Measurements from ENCODE around the gene ADGRB2. TPM values are rescaled to one million over a fixed set of nuclear protein-coding genes. Genes with fewer than 3 reads are reported as not detected.
A peak's percentile ranks its signal among the peaks of the same experiment; 100 is the strongest.

The ADGRB2 gene
- total and polyA plus RNA-seq, 12 donors, result 0.91 to 17.9 (median 8.6) TPM

GRCh38 chr1:31734582-31735107 is 29.5 kb downstream of the ADGRB2 start:
- no peak for ATAC-seq
- Histone ChIP-seq H3K27me3 (no peaks in the 10 kb centered on the region), H3K4me1 (no peaks in the 10 kb centered on the region), H3K27ac (no peak overlapping the region), H3K36me3 (no peaks in the 10 kb centered on the region), H3K9me3 (no peaks in the 10 kb centered on the region), H3K4me3 (no peak overlapping the region)
- DNase-seq, result no peak
- WGBS, 2 donors, result 87 to 89% methylated on average over 7 of the region's 7 CpGs
- TF ChIP-seq CTCF (IDR thresholded peaks at IDR 0.05), result no peak
- intact Hi-C loops (cut with DNase I), result no loop called here

- ATAC-seq, result peak in 1 of 8 donors; percentile 17
- no peak for TF ChIP-seq CTCF (IDR thresholded peaks at IDR 0.05)
- no peaks in the 10 kb centered on the region for H3K9me3 ChIP-seq
- WGBS, 2 donors, result 77 to 82% methylated on average over 19 of the region's 19 CpGs
- H3K36me3 ChIP-seq, result no peaks in the 10 kb centered on the region
- H3K4me1 ChIP-seq, result no peaks in the 10 kb centered on the region
- H3K27ac ChIP-seq, result no peak overlapping the region
- intact Hi-C loops (cut with DNase I), result no loop called here
- no peaks in the 10 kb centered on the region for H3K27me3 ChIP-seq
- no peak overlapping the region for H3K4me3 ChIP-seq
- no peak for DNase-seq
Measured at GRCh38 chr1:31733389-31734219, 30.5 kb downstream of the ADGRB2 start.

GRCh38 chr1:31732751-31733289 is 31.3 kb downstream of the ADGRB2 start:
- H3K9me3 ChIP-seq, result no peaks in the 10 kb centered on the region
- H3K4me3 ChIP-seq, result no peak overlapping the region
- no peaks in the 10 kb centered on the region for H3K36me3 ChIP-seq
- H3K27ac ChIP-seq, result no peak overlapping the region
- no peak for TF ChIP-seq CTCF (IDR thresholded peaks at IDR 0.05)
- H3K27me3 ChIP-seq, result no peaks in the 10 kb centered on the region
- ATAC-seq, result no peak
- no peaks in the 10 kb centered on the region for H3K4me1 ChIP-seq
- WGBS, 2 donors, result 88 to 92% methylated on average over 18 of the region's 18 CpGs
- no peak for DNase-seq
- intact Hi-C loops (cut with DNase I), result no loop called here

GRCh38 chr1:31732343-31732742 is 31.8 kb downstream of the ADGRB2 start:
- Histone ChIP-seq H3K9me3 (no peaks in the 10 kb centered on the region), H3K27ac (no peak overlapping the region), H3K36me3 (no peaks in the 10 kb centered on the region), H3K4me3 (no peak overlapping the region), H3K27me3 (no peaks in the 10 kb centered on the region), H3K4me1 (no peaks in the 10 kb centered on the region)
- ATAC-seq, result no peak
- intact Hi-C loops (cut with DNase I), result no loop called here
- no peak for TF ChIP-seq CTCF (IDR thresholded peaks at IDR 0.05)
- 85% methylated on average over 6 of the region's 6 CpGs for WGBS, 2 donors
- no peak for DNase-seq

Measured in heart right ventricle (tissue), 16 donors.